Prostate gland (tissue), 2 donors: ENCODE data around the gene LPP. TPM values are rescaled to one million over a fixed set of nuclear protein-coding genes. Genes with fewer than 3 reads are reported as not detected.

Experiments used
- DNase-seq: peaks from one replicate; pipeline ENCODE4 v3.0.0-alpha.2; 2019; ENCODE audit warnings: low spot score
- H3K27ac ChIP-seq, 2 donors: fragments of 200-600 bp; sonication (generic); 2 replicates each; pipeline ENCODE4 v1.5.1; 2017 to 2019
- H3K27me3 ChIP-seq: fragments of 200-600 bp; sonication (generic); replicated peaks from 2 replicates; pipeline ENCODE4 v1.5.1; 2019; ENCODE audit not compliant: insufficient read depth
- H3K36me3 ChIP-seq, 2 donors: fragments of 200-600 bp; sonication (generic); 1 replicate in 1 of 2; 2 replicates in 1 of 2; pipeline versions ENCODE4 v1.5.1 to v1.8.1; 2017 to 2019
- H3K4me1 ChIP-seq: fragments of 200-600 bp; sonication (generic); replicated peaks from 2 replicates; pipeline ENCODE4 v1.5.1; 2019
- H3K4me3 ChIP-seq, 2 donors: fragments of 200-600 bp; sonication (generic); 2 replicates each; pipeline ENCODE4 v1.5.1; 2017 to 2019
- H3K9me3 ChIP-seq: fragments of 200-600 bp; sonication (generic); 2 replicates; pipeline ENCODE4 v1.5.1; 2017
- CTCF ChIP-seq, 4 experiments: fragments of 200-600 bp in 2 of 4; fragments of 450-650 bp in 2 of 4; sonication (generic) in 2 of 4; IDR thresholded peaks; 1 replicate in 3 of 4; 2 replicates in 1 of 4; pipeline ENCODE4 v1.5.1; 2016 to 2019; ENCODE audit warnings: antibody characterized with exemption in 4 of 4, mild to moderate bottlenecking in 2 of 4, moderate library complexity in 2 of 4
- POLR2A ChIP-seq: fragments of 450-650 bp; IDR thresholded peaks from one replicate; pipeline ENCODE4 v1.6.1; 2016; ENCODE audit warnings: antibody characterized with exemption, mild to moderate bottlenecking
- POLR2AphosphoS5 ChIP-seq: sonication (generic); formaldehyde crosslinking; IDR thresholded peaks from one replicate; pipeline ENCODE4 v1.6.1; 2017; ENCODE audit warnings: antibody characterized with exemption
- WGBS: methylation state at CpG from one replicate; pipeline ENCODE4 v1.1.5; 2018; 5-methylcytosine and 5-hydroxymethylcytosine counted together
- intact Hi-C: fragments of 100-400 bp; cut with DNase I; formaldehyde crosslinking; loops from one replicate; pipeline ENCODE4 v1.14.2; 2022
- total RNA-seq, 2 donors: library from RNA; depleted of rRNA; stranded (reverse); fragments of >200 nt; gene quantifications; one replicate each; pipeline ENCODE4 v1.1.0, GENCODE V29; 2016

Gene LPP
- total RNA-seq, 2 donors from 2014 or later = 219 to 248 TPM

GRCh38 chr3:188729422-188729821 lies 575.5 kb downstream of the LPP start:
- no peaks in the 10 kb centered on the region for H3K9me3 ChIP-seq
- TF ChIP-seq POLR2A = no peak

GRCh38 chr3:188734395-188734794 lies 580.4 kb downstream of the LPP start:
- Histone ChIP-seq H3K9me3 (no peaks in the 10 kb centered on the region), H3K27me3 (no peaks in the 10 kb centered on the region), H3K36me3 (no peaks in the 10 kb centered on the region), H3K4me3 (no peak overlapping the region), H3K4me1 (no peaks in the 10 kb centered on the region), H3K27ac (no peak overlapping the region)
- no peak for DNase-seq
- no peak for TF ChIP-seq POLR2A
- no peak for TF ChIP-seq CTCF (IDR thresholded peaks at IDR 0.05)
- TF ChIP-seq POLR2AphosphoS5 = no peak
- intact Hi-C loops = no loop called here
- WGBS = 93% methylated on average over 1 of the region's 1 CpG

More at GRCh38 chr3:188729422-188729821, 575.5 kb downstream of the LPP start:
- no peak for DNase-seq
- Histone ChIP-seq H3K4me3 (no peak overlapping the region), H3K27me3 (no peaks in the 10 kb centered on the region), H3K27ac (no peak overlapping the region), H3K36me3 (no peaks in the 10 kb centered on the region), H3K4me1 (no peaks in the 10 kb centered on the region)
- intact Hi-C loops = no loop called here
- WGBS = 96% methylated on average over 1 of the region's 1 CpG

GRCh38 chr3:188739511-188739910 lies 585.6 kb downstream of the LPP start:
- Histone ChIP-seq H3K27ac (no peak overlapping the region), H3K27me3 (no peaks in the 10 kb centered on the region), H3K36me3 (no peaks in the 10 kb centered on the region), H3K9me3 (no peaks in the 10 kb centered on the region), H3K4me1 (no peaks in the 10 kb centered on the region), H3K4me3 (no peak overlapping the region)
- TF ChIP-seq POLR2A = no peak
- no peak for TF ChIP-seq CTCF (IDR thresholded peaks at IDR 0.05)
- TF ChIP-seq POLR2AphosphoS5 = no peak
- DNase-seq = no peak
- intact Hi-C loops = no loop called here

GRCh38 chr3:188740010-188740409 lies 586.1 kb downstream of the LPP start:
- no peak overlapping the region for H3K4me3 ChIP-seq
- no peak for TF ChIP-seq POLR2A
- TF ChIP-seq CTCF (IDR thresholded peaks at IDR 0.05) = no peak
- no peak for TF ChIP-seq POLR2AphosphoS5
- DNase-seq = no peak
- 95% methylated on average over 1 of the region's 1 CpG for WGBS
- H3K27me3 ChIP-seq = no peaks in the 10 kb centered on the region
- H3K27ac ChIP-seq = no peak overlapping the region
- H3K9me3 ChIP-seq = no peaks in the 10 kb centered on the region
- H3K36me3 ChIP-seq = no peaks in the 10 kb centered on the region
- no peaks in the 10 kb centered on the region for H3K4me1 ChIP-seq
- intact Hi-C loops = no loop called here

GRCh38 chr3:188742755-188743550 lies 589.0 kb downstream of the LPP start:
- H3K27ac ChIP-seq = no peak overlapping the region
- H3K36me3 ChIP-seq = no peaks in the 10 kb centered on the region
- 91% methylated on average over 4 of the region's 4 CpGs for WGBS
- no peak for TF ChIP-seq CTCF (IDR thresholded peaks at IDR 0.05)
- H3K27me3 ChIP-seq = no peaks in the 10 kb centered on the region
- no peaks in the 10 kb centered on the region for H3K9me3 ChIP-seq
- H3K4me1 ChIP-seq = no peaks in the 10 kb centered on the region
- H3K4me3 ChIP-seq = no peak overlapping the region
- no peak for DNase-seq
- intact Hi-C loops = no loop called here
